Smooth muscle cell (in vitro differentiated cells): ENCODE data around the gene NIM1K. TPM values are rescaled to one million over a fixed set of nuclear protein-coding genes. Genes with fewer than 3 reads are reported as not detected.
"Not testable (repeated sequence)": the region's sequence is repeated elsewhere in the genome, so short reads cannot be mapped to it uniquely, and the experiment has no call there.

Experiments used
- DNase-seq: peaks from one replicate; lab custom pipeline; 2025; ENCODE audit not compliant: unreplicated experiment; lab: John Stamatoyannopoulos, UW
- H2AFZ ChIP-seq: fragments of 200-600 bp; sonication (generic); 2 replicates; pipeline ENCODE4 v1.6.0; 2016; ENCODE audit warnings: antibody characterized with exemption, low read depth, mild to moderate bottlenecking
- H3F3A ChIP-seq: fragments of 200-600 bp; sonication (generic); 2 replicates; pipeline ENCODE4 v1.6.0; 2017; ENCODE audit warnings: antibody characterized with exemption, low read depth
- H3K27ac ChIP-seq: fragments of 200-600 bp; sonication (generic); 2 replicates; pipeline ENCODE4 v1.5.1; 2016; ENCODE audit warnings: low read depth, mild to moderate bottlenecking
- H3K27me3 ChIP-seq: fragments of 200-600 bp; sonication (generic); 2 replicates; pipeline ENCODE4 v1.6.1; 2016; ENCODE audit warnings: low read depth, mild to moderate bottlenecking
- H3K36me3 ChIP-seq: fragments of 200-600 bp; sonication (generic); 2 replicates; pipeline ENCODE4 v1.5.1; 2016; ENCODE audit warnings: low read depth
- H3K4me1 ChIP-seq: fragments of 200-600 bp; sonication (generic); 2 replicates; pipeline ENCODE4 v1.5.1; 2016; ENCODE audit warnings: low read depth
- H3K4me2 ChIP-seq: fragments of 200-600 bp; sonication (generic); 2 replicates; pipeline ENCODE4 v1.6.0; 2016; ENCODE audit warnings: mild to moderate bottlenecking
- H3K4me3 ChIP-seq: fragments of 200-600 bp; sonication (generic); 2 replicates; pipeline ENCODE4 v1.5.1; 2016; ENCODE audit warnings: mild to moderate bottlenecking
- H3K79me2 ChIP-seq: fragments of 200-600 bp; sonication (generic); 2 replicates; pipeline ENCODE4 v1.6.0; 2016; ENCODE audit warnings: low read depth, mild to moderate bottlenecking
- H3K9ac ChIP-seq: fragments of 200-600 bp; sonication (generic); 2 replicates; pipeline ENCODE4 v1.6.0; 2016; ENCODE audit warnings: low read depth
- H3K9me3 ChIP-seq: fragments of 200-600 bp; sonication (generic); replicated peaks from 2 replicates; pipeline ENCODE4 v1.5.1; 2016; ENCODE audit warnings: low read depth
- H4K20me1 ChIP-seq: fragments of 200-600 bp; sonication (generic); 2 replicates; pipeline ENCODE4 v1.6.0; 2016; ENCODE audit warnings: low read depth
- CTCF ChIP-seq: fragments of 200-600 bp; sonication (generic); IDR thresholded peaks from 2 replicates; pipeline ENCODE4 v1.5.1; 2017; ENCODE audit warnings: borderline replicate concordance, mild to moderate bottlenecking, antibody characterized with exemption; ENCODE audit not compliant: insufficient read depth, poor library complexity, severe bottlenecking
- WGBS: methylation state at CpG from one replicate; pipeline ENCODE4 v1.1.7; 2016; ENCODE audit warnings: low lambda C conversion rate; 5-methylcytosine and 5-hydroxymethylcytosine counted together
- polyA plus RNA-seq: library from polyadenylated mRNA; unstranded; fragments of >200 nt; fragmentation: Nextera tagmentation; extraction: Ambion mirVana; gene quantifications from 2 replicates; pipeline ENCODE4 v1.2.1, GENCODE V29; 2016
- small RNA-seq: library from RNA; depleted of rRNA; stranded (forward); fragments of <200 nt; gene quantifications from one replicate; pipeline ENCODE3, GENCODE V24; 2014
- total RNA-seq: library from RNA; depleted of rRNA; stranded (reverse); fragments of >200 nt; gene quantifications from 2 replicates; pipeline ENCODE4 v1.2.3, GENCODE V29; 2014

The NIM1K gene
- total and polyA plus RNA-seq, 2 experiments from 2014 or later, result 0.17 to 0.54 TPM

GRCh38 chr5:43316421-43316820 lies 124.4 kb downstream of the NIM1K start:
- peaks cover 17% of the 10 kb centered on the region for H3K79me2 ChIP-seq
- H3K4me1 ChIP-seq, result peaks cover 16% of the 10 kb centered on the region
- no peak overlapping the region for H2AFZ ChIP-seq
- H4K20me1 ChIP-seq, result peaks cover 17% of the 10 kb centered on the region
- H3K27ac ChIP-seq, result no peak overlapping the region
- DNase-seq, result no peak
- no peaks in the 10 kb centered on the region for H3K27me3 ChIP-seq
- no peak overlapping the region for H3K4me3 ChIP-seq
- TF ChIP-seq CTCF, result no peak
- H3F3A ChIP-seq, result peaks cover 7% of the 10 kb centered on the region
- H3K36me3 ChIP-seq, result no peaks in the 10 kb centered on the region
- WGBS, result 97% methylated on average over 5 of the region's 5 CpGs
- no peak overlapping the region for H3K9ac ChIP-seq
- no peak overlapping the region for H3K4me2 ChIP-seq
- no peaks in the 10 kb centered on the region for H3K9me3 ChIP-seq

DNA sequence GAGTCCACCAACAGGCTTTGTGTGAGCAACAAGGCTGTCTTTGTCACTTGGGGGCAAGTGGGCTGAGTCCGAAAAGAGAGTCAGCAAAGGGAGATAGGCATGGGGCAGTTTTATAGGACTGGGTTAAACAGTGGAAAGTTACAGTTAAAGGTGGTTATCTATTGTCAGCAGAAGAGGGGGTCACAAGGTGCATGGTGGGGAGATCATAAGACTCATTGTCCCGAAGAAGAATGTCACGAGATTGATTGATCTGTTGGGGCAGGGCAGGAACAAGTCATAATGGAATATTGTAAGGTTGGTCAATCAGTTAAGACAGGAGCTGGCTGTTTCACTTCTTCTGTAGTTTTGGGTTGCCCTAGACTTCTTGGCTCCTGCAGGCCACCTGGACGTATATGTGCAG lies 128.8 kb downstream of the NIM1K start:
- no peaks in the 10 kb centered on the region for H3K36me3 ChIP-seq
- H3K9ac ChIP-seq, result no peak overlapping the region
- 80% methylated on average over 4 of the region's 4 CpGs for WGBS
- no peaks in the 10 kb centered on the region for H3F3A ChIP-seq
- H3K27me3 ChIP-seq, result no peaks in the 10 kb centered on the region
- no peak overlapping the region for H3K4me3 ChIP-seq
- no peaks in the 10 kb centered on the region for H3K79me2 ChIP-seq
- DNase-seq, result no peak
- no peaks in the 10 kb centered on the region for H3K9me3 ChIP-seq
- no peaks in the 10 kb centered on the region for H4K20me1 ChIP-seq
- H3K4me2 ChIP-seq, result no peak overlapping the region
- no peak for TF ChIP-seq CTCF
- H3K4me1 ChIP-seq, result no peaks in the 10 kb centered on the region
- no peak overlapping the region for H3K27ac ChIP-seq
- no peak overlapping the region for H2AFZ ChIP-seq

DNA sequence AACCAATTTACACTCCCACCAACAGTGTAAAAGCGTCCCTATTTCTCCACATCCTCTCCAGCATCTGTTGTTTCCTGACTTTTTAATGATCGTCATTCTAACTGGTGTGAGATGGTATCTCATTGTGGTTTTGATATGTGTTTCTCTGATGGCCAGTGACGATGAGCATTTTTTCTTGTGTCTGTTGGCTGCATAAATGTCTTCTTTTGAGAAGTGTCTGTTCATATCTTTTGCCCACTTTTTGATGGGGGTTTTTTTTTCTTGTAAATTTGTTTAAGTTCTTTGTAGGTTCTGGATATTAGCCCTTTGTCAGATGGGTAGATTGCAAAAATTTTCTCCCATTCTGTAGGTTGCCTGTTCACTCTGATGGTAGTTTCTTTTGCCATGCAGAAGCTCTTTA lies 131.5 kb downstream of the NIM1K start:
- not testable (repeated sequence) for H3K27me3 ChIP-seq, H3K27ac ChIP-seq, H3K9me3 ChIP-seq, H3K4me3 ChIP-seq, H3K9ac ChIP-seq, H3K36me3 ChIP-seq, H3K4me1 ChIP-seq, H3K79me2 ChIP-seq, H4K20me1 ChIP-seq, H3F3A ChIP-seq, H2AFZ ChIP-seq, DNase-seq, H3K4me2 ChIP-seq
- 69% methylated on average over 3 of the region's 3 CpGs for WGBS

- not testable (repeated sequence) for H3K4me3 ChIP-seq, H3K27ac ChIP-seq, H3K9ac ChIP-seq, H3K27me3 ChIP-seq, H3K4me2 ChIP-seq, H4K20me1 ChIP-seq, DNase-seq, H3K36me3 ChIP-seq, H3K9me3 ChIP-seq, H3K4me1 ChIP-seq, H3F3A ChIP-seq, H3K79me2 ChIP-seq, H2AFZ ChIP-seq
Observed at GRCh38 chr5:43325624-43326023, 133.6 kb downstream of the NIM1K start.

Small RNA genes within 50 kb of the gene (small RNA-seq; reads per million reads assigned to genes)
- 0.13 reads per million for gene AC106800.4

Other genes starting within 250 kb of the NIM1K start
- 0.40 and 1.5 TPM in 2 replicates for gene ANXA2R, start 151.9 kb upstream of the NIM1K start, total RNA-seq
- gene ANXA2R, start 151.9 kb upstream of the NIM1K start, polyA plus RNA-seq, result 0.83 TPM in 1 of 2 replicates, not detected in the other
- gene ZNF131, start 71.3 kb upstream of the NIM1K start, total RNA-seq, result 27.7 and 36.1 TPM in 2 replicates
- 23.9 and 24.2 TPM in 2 replicates for gene ZNF131, start 71.3 kb upstream of the NIM1K start, polyA plus RNA-seq
- 94.0 and 147 TPM in 2 replicates for gene HMGCS1, start 121.2 kb downstream of the NIM1K start, total RNA-seq
- 40.0 and 51.8 TPM in 2 replicates for gene HMGCS1, start 121.2 kb downstream of the NIM1K start, polyA plus RNA-seq
- gene CCL28, start 220.2 kb downstream of the NIM1K start, total RNA-seq, result 0.22 and 0.27 TPM in 2 replicates
- 0.19 TPM in 1 of 2 replicates, not detected in the other for gene CCL28, start 220.2 kb downstream of the NIM1K start, polyA plus RNA-seq